Omental fat pad (tissue), 4 donors: Measurements from ENCODE around the gene CCDC170. TPM values are rescaled to one million over a fixed set of nuclear protein-coding genes. Genes with fewer than 3 reads are reported as not detected.

ENCODE experiments used
- ATAC-seq: fragments of 150-250 bp; one replicate; pipeline ENCODE4 v1.9.1; 2016; ENCODE audit warnings: mild to moderate bottlenecking, moderate library complexity; ENCODE audit not compliant: low FRiP score
- DNase-seq: peaks from one replicate; pipeline ENCODE4 v3.0.0-alpha.2; 2019; ENCODE audit warnings: low spot score
- total RNA-seq, 4 donors: library from RNA; depleted of rRNA; stranded (reverse); fragments of >200 nt; gene quantifications; one replicate each; pipeline ENCODE4 v1.1.0, GENCODE V29; 2016
- TF ChIP-seq, protein P1 (sequence below), 3 donors: fragments of 450-650 bp; IDR thresholded peaks; one replicate each; pipeline ENCODE4 v1.5.1; 2016 to 2017; ENCODE audit warnings: antibody characterized with exemption in 3 of 3, mild to moderate bottlenecking in 3 of 3, moderate library complexity in 2 of 3

CCDC170 gene
- total RNA-seq, 4 donors from 2014 or later, result 1.3 to 4.1 (median 2.5) TPM

DNA sequence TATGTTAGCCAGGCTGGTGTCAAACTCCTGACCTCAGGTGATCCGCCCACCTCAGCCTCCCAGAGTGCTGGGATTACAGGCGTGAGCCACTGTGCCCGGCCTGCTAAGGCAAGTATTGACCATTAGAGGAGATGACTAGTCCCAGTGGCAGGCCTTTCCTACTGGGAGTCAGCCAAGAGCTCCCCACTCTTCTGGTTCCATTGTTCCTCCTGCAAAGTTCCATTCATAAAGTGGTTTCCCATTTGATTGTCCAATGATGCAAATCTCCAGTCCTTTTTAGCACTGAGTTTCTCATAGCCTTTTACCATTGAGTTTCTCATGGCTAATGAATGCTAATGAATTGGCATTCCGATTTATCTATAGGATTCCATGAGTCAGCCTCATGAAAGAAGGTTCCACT, 165.4 kb downstream of the CCDC170 start:
- ATAC-seq, result no peak
- no peak for DNase-seq
- TF ChIP-seq, protein P1, sequence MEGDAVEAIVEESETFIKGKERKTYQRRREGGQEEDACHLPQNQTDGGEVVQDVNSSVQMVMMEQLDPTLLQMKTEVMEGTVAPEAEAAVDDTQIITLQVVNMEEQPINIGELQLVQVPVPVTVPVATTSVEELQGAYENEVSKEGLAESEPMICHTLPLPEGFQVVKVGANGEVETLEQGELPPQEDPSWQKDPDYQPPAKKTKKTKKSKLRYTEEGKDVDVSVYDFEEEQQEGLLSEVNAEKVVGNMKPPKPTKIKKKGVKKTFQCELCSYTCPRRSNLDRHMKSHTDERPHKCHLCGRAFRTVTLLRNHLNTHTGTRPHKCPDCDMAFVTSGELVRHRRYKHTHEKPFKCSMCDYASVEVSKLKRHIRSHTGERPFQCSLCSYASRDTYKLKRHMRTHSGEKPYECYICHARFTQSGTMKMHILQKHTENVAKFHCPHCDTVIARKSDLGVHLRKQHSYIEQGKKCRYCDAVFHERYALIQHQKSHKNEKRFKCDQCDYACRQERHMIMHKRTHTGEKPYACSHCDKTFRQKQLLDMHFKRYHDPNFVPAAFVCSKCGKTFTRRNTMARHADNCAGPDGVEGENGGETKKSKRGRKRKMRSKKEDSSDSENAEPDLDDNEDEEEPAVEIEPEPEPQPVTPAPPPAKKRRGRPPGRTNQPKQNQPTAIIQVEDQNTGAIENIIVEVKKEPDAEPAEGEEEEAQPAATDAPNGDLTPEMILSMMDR (IDR thresholded peaks at IDR 0.05), result no peak

DNA sequence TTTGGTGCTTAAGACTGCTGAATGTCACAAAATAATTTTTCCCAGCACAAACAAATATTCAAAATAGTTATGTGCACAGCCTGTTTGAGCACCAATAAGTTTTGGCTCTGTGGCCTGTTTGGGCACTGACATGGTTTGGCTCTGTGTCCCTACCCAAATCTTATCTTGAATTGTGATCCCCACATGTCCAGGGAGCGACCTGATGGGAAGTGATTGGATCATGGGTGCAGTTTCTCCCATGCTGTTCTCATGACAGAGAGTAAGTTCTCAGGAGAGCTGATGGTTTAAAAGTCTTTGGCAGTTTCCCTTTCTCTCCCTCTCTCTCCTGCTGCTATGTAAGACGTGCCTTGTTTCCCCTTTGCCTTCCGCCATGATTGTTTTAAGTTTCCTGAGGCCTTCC, 167.7 kb downstream of the CCDC170 start:
- ATAC-seq (no peak), DNase-seq (no peak)
- TF ChIP-seq, protein P1 (IDR thresholded peaks at IDR 0.05), result no peak

DNA sequence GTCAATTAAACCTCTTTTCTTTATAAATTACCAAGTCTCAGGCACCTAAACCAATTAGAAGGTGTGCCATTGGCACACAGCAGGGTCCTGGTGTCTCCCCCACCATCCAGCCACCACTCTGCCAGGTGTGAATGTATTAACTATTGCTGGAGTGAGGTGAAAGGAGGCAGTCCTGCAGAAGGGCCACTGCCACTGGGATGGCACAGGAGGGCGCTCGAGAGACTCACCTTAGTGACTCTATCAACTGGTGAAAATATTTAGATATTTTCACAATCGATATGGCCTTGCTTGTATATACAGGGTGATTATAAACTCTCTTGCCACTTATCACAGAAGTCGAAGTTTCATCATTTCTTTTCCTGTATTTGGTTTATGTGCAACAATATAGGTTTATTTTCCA, 168.1 kb downstream of the CCDC170 start:
- DNase-seq (no peak), ATAC-seq (no peak)
- TF ChIP-seq, protein P1 (IDR thresholded peaks at IDR 0.05), result no peak

DNA sequence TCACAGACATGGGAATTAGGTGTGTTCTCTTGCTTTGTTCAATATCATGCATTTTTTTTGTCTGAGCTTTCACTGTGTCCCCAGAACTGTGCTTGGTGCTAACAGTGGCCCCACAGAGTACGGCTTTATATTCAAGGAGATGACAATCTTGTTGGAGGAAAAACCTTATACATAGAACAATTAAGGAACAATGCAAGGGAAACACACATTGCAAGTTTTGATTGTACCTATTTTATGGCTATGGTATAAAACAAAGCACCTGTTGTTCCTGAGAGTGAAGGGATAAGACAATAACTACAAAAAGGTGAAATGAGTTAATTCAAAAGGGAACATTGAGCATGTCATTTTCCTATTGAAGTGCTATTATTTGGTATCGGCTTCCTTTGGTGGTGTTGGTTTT, 169.7 kb downstream of the CCDC170 start:
- TF ChIP-seq, protein P1 (IDR thresholded peaks at IDR 0.05), result no peak
- ATAC-seq (no peak), DNase-seq (no peak)

DNA sequence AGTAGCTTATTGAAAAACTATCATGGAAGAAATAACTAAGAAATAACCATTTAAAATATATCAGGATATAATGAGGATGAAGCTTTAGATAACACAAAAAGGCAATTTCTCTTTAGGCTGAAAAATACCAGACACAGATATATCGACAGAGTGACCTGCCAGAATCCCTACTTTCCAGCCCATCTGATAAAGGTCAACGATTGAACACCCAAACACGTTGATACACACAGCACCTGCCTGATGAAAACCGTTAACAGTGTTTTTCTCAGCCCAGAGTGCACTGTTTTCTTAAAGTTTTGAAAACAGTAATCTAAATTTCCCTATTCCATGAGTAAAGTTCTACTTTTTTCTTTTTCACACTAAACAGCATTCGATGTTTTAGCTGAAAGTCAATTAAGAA, 170.6 kb downstream of the CCDC170 start:
- DNase-seq, result no peak
- TF ChIP-seq, protein P1 (IDR thresholded peaks at IDR 0.05), result no peak
- no peak for ATAC-seq

DNA sequence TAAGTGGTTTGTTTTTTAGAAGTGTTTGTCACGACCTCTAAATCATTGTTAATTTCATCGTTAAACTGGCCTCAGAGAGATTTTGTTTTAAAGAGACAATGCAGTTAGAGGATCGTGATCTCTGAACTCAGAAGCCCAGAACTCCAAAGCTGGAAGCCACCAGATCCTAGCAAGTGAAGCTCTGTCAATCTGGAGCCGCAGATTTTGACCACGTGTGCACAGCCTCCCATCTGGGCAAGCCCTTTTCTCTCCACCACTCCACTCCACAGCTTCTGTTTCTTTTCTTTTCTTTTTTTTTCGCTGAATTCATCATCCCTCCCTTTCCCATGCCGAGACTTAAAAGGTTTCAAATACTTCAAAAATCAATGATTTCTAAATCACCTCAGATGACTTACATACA, 171.5 kb downstream of the CCDC170 start:
- no peak for DNase-seq
- ATAC-seq, result no peak
- TF ChIP-seq, protein P1 (IDR thresholded peaks at IDR 0.05), result no peak

DNA sequence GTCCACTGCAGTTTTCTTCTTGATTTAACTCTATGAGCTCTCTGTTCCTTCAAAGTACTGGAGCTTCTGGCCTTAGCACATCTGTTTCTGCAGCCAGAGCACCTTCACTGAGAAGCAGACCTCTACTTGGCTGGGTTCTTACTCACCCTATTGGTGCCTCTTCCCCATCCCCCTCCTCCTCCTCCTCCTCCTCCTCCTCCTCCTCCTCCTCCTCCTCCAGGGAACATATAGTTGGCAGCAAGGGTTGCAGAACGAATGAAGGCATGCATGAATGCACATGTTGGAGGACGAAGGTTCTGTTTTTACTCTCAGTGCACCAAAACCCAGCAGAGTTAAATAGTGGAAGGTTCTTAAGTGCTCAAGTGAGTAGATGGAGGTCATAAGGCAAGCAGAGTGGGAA, 172.7 kb downstream of the CCDC170 start:
- TF ChIP-seq, protein P1 (IDR thresholded peaks at IDR 0.05), result no peak
- DNase-seq (no peak), ATAC-seq (no peak)
